ENCODE measurements around the gene UPF1. TPM values are rescaled to one million over a fixed set of nuclear protein-coding genes. Genes with fewer than 3 reads are reported as not detected.
"Not testable (repeated sequence)": the region's sequence is repeated elsewhere in the genome, so short reads cannot be mapped to it uniquely, and the experiment has no call there.

UPF1 gene
- total RNA-seq, 1 experiment from 2014 or later = 96.6 TPM

- Mint-ChIP-seq H3K4me3 (ENCODE audit: unreplicated experiment) (no peak overlapping the region), H3K36me3 (ENCODE audit: insufficient read depth, unreplicated experiment) (no peaks in the 10 kb centered on the region), H3K27ac (ENCODE audit: unreplicated experiment) (no peak overlapping the region), H3K27me3 (ENCODE audit: insufficient read depth, unreplicated experiment) (no peaks in the 10 kb centered on the region), H3K9me3 (ENCODE audit: unreplicated experiment) (no peaks in the 10 kb centered on the region), H3K4me1 (ENCODE audit: low read depth, unreplicated experiment) (no peaks in the 10 kb centered on the region)
- POLR2A ChIA-PET = interaction anchor here (0.6 kb wide), 1 partner anchor 114 kb away, joined by 6 read pairs; no protein-coding TSS in a partner anchor
- Histone ChIP-seq H3K4me3 (ENCODE audit: low read depth, low read length) (no peak overlapping the region), H3K9me3 (no peaks in the 10 kb centered on the region), H3K27me3 (replicated peaks; ENCODE audit: control insufficient read depth, insufficient read depth, low read length) (no peaks in the 10 kb centered on the region), H3K4me1 (no peaks in the 10 kb centered on the region), H3K36me3 (ENCODE audit: control insufficient read depth, insufficient read depth, low read length) (no peaks in the 10 kb centered on the region)
- CTCF ChIA-PET = no interaction called here
- no peak for DNase-seq
- intact Hi-C loops (cut with micrococcal nuclease; ENCODE audit: unreplicated experiment) = no loop called here
- BruUV-seq (replicated peaks) = no TSS peak
- TF ChIP-seq CTCF (IDR thresholded peaks at IDR 0.05; ENCODE audit: insufficient read depth in 1 of 2, low read depth in 1 of 2, low read length in 1 of 2, severe bottlenecking in 1 of 2, unreplicated experiment in 1 of 2) = no peak
Observed at GRCh38 chr19:18814063-18814462, 17.7 kb upstream of the UPF1 start.

GRCh38 chr19:18815673-18816072 lies 16.1 kb upstream of the UPF1 start:
- H3K36me3 ChIP-seq (ENCODE audit: control insufficient read depth, insufficient read depth, low read length) = no peaks in the 10 kb centered on the region
- H3K27me3 ChIP-seq (replicated peaks; ENCODE audit: control insufficient read depth, insufficient read depth, low read length) = no peaks in the 10 kb centered on the region
- H3K4me1 ChIP-seq = no peaks in the 10 kb centered on the region
- DNase-seq = no peak
- Mint-ChIP-seq H3K4me3 (ENCODE audit: unreplicated experiment) (no peak overlapping the region), H3K36me3 (ENCODE audit: insufficient read depth, unreplicated experiment) (no peaks in the 10 kb centered on the region), H3K27ac (ENCODE audit: unreplicated experiment) (no peak overlapping the region), H3K27me3 (ENCODE audit: insufficient read depth, unreplicated experiment) (no peaks in the 10 kb centered on the region), H3K4me1 (ENCODE audit: low read depth, unreplicated experiment) (no peaks in the 10 kb centered on the region), H3K9me3 (ENCODE audit: unreplicated experiment) (no peaks in the 10 kb centered on the region)
- no peaks in the 10 kb centered on the region for H3K9me3 ChIP-seq
- intact Hi-C loops (cut with micrococcal nuclease; ENCODE audit: unreplicated experiment) = no loop called here
- ChIA-PET POLR2A (no interaction called here), CTCF (no interaction called here)
- TF ChIP-seq CTCF (IDR thresholded peaks at IDR 0.05; ENCODE audit: insufficient read depth in 1 of 2, low read depth in 1 of 2, low read length in 1 of 2, severe bottlenecking in 1 of 2, unreplicated experiment in 1 of 2) = no peak
- no peak overlapping the region for H3K4me3 ChIP-seq (ENCODE audit: low read depth, low read length)
- BruUV-seq (replicated peaks) = no TSS peak

GRCh38 chr19:18816645-18817044 lies 15.1 kb upstream of the UPF1 start:
- H3K27ac Mint-ChIP-seq (ENCODE audit: unreplicated experiment); H3K9me3 Mint-ChIP-seq (ENCODE audit: unreplicated experiment); H3K36me3 ChIP-seq (ENCODE audit: control insufficient read depth, insufficient read depth, low read length); H3K27me3 Mint-ChIP-seq (ENCODE audit: insufficient read depth, unreplicated experiment); DNase-seq; H3K9me3 ChIP-seq; H3K4me3 Mint-ChIP-seq (ENCODE audit: unreplicated experiment); H3K36me3 Mint-ChIP-seq (ENCODE audit: insufficient read depth, unreplicated experiment); POLR2A ChIA-PET; H3K4me3 ChIP-seq (ENCODE audit: low read depth, low read length); intact Hi-C loops (cut with micrococcal nuclease; ENCODE audit: unreplicated experiment); CTCF ChIA-PET; H3K27me3 ChIP-seq (replicated peaks; ENCODE audit: control insufficient read depth, insufficient read depth, low read length); H3K4me1 Mint-ChIP-seq (ENCODE audit: low read depth, unreplicated experiment); H3K4me1 ChIP-seq; BruUV-seq (replicated peaks): not testable (repeated sequence)

- no peak for TF ChIP-seq CTCF (IDR thresholded peaks at IDR 0.05; ENCODE audit: insufficient read depth in 1 of 2, low read depth in 1 of 2, low read length in 1 of 2, severe bottlenecking in 1 of 2, unreplicated experiment in 1 of 2)
- CTCF ChIA-PET = no interaction called here
- no peak overlapping the region for H3K4me3 Mint-ChIP-seq (ENCODE audit: unreplicated experiment)
Observed at GRCh38 chr19:18817574-18817973, 14.2 kb upstream of the UPF1 start.

More at GRCh38 chr19:18817574-18817973, 14.2 kb upstream of the UPF1 start:
- Mint-ChIP-seq H3K27me3 (ENCODE audit: insufficient read depth, unreplicated experiment) (no peaks in the 10 kb centered on the region), H3K36me3 (ENCODE audit: insufficient read depth, unreplicated experiment) (no peaks in the 10 kb centered on the region), H3K27ac (ENCODE audit: unreplicated experiment) (no peak overlapping the region), H3K4me1 (ENCODE audit: low read depth, unreplicated experiment) (no peaks in the 10 kb centered on the region), H3K9me3 (ENCODE audit: unreplicated experiment) (no peaks in the 10 kb centered on the region)
- no peak overlapping the region for H3K4me3 ChIP-seq (ENCODE audit: low read depth, low read length)
- POLR2A ChIA-PET = no interaction called here
- no peak for DNase-seq
- intact Hi-C loops (cut with micrococcal nuclease; ENCODE audit: unreplicated experiment) = no loop called here
- no peaks in the 10 kb centered on the region for H3K27me3 ChIP-seq (replicated peaks; ENCODE audit: control insufficient read depth, insufficient read depth, low read length)
- H3K36me3 ChIP-seq (ENCODE audit: control insufficient read depth, insufficient read depth, low read length) = no peaks in the 10 kb centered on the region
- H3K4me1 ChIP-seq = no peaks in the 10 kb centered on the region
- no peaks in the 10 kb centered on the region for H3K9me3 ChIP-seq
- no TSS peak for BruUV-seq (replicated peaks)

Measured in Caco-2 (cell line).